ENCODE results near the gene DYNLL2.

DYNLL2 gene

GRCh38 chr17:58054641-58055040 lies 28.6 kb upstream of the DYNLL2 start:
- ATAC-seq, result no peak
- TF ChIP-seq CSDC2 (CRISPR knock-in tag; IDR thresholded peaks at IDR 0.05) (no peak), POU6F1 (CRISPR knock-in tag; IDR thresholded peaks at IDR 0.05; ENCODE audit: borderline replicate concordance, low read depth) (no peak), ZFP30 (CRISPR knock-in tag; IDR thresholded peaks at IDR 0.05) (no peak), ZNF565 (CRISPR knock-in tag; conservative IDR thresholded peaks at IDR 0.05; ENCODE audit: low read depth) (no peak), RARB (CRISPR knock-in tag; IDR thresholded peaks at IDR 0.05) (no peak), ISL1 (CRISPR knock-in tag; IDR thresholded peaks at IDR 0.05) (no peak), ARNTL (CRISPR knock-in tag; IDR thresholded peaks at IDR 0.05; ENCODE audit: borderline replicate concordance, low read depth) (no peak), ZNF8 (CRISPR knock-in tag; IDR thresholded peaks at IDR 0.05) (no peak), ZC3H10 (CRISPR knock-in tag; IDR thresholded peaks at IDR 0.05) (no peak)

GRCh38 chr17:58056476-58056875 lies 26.7 kb upstream of the DYNLL2 start:
- ATAC-seq, result no peak
- TF ChIP-seq ZC3H10 (CRISPR knock-in tag; IDR thresholded peaks at IDR 0.05), result no peak
- no peak for TF ChIP-seq POU6F1 (CRISPR knock-in tag; IDR thresholded peaks at IDR 0.05; ENCODE audit: borderline replicate concordance, low read depth)
- no peak for TF ChIP-seq TCF4 (CRISPR knock-in tag; IDR thresholded peaks at IDR 0.05; ENCODE audit: borderline replicate concordance)

GRCh38 chr17:58059141-58059540 lies 24.1 kb upstream of the DYNLL2 start:
- no peak for ATAC-seq
- no peak for TF ChIP-seq ZFP3 (CRISPR knock-in tag; IDR thresholded peaks at IDR 0.05)
- TF ChIP-seq CSDC2 (CRISPR knock-in tag; IDR thresholded peaks at IDR 0.05), result no peak
- TF ChIP-seq ZFP30 (CRISPR knock-in tag; IDR thresholded peaks at IDR 0.05), result no peak
- TF ChIP-seq TSHZ2 (CRISPR knock-in tag; IDR thresholded peaks at IDR 0.05), result no peak
- no peak for TF ChIP-seq BACH2 (CRISPR knock-in tag; IDR thresholded peaks at IDR 0.05; ENCODE audit: borderline replicate concordance)
- no peak for TF ChIP-seq PATZ1 (CRISPR knock-in tag; IDR thresholded peaks at IDR 0.05; ENCODE audit: borderline replicate concordance)
- TF ChIP-seq SNAI2 (CRISPR knock-in tag; IDR thresholded peaks at IDR 0.05), result no peak
- no peak for TF ChIP-seq TOX (CRISPR knock-in tag; IDR thresholded peaks at IDR 0.05; ENCODE audit: borderline replicate concordance)
- no peak for TF ChIP-seq OSR1 (CRISPR knock-in tag; IDR thresholded peaks at IDR 0.05)
- no peak for TF ChIP-seq CSRNP3 (CRISPR knock-in tag; IDR thresholded peaks at IDR 0.05)
- TF ChIP-seq CREB5 (CRISPR knock-in tag; IDR thresholded peaks at IDR 0.05; ENCODE audit: low read depth), result no peak
- no peak for TF ChIP-seq RARB (CRISPR knock-in tag; IDR thresholded peaks at IDR 0.05)
- no peak for TF ChIP-seq ESRRG (CRISPR knock-in tag; IDR thresholded peaks at IDR 0.05)
